Fibroblast of the aortic adventitia (primary cell): ENCODE data around the gene UBE2E2. TPM values are rescaled to one million over a fixed set of nuclear protein-coding genes. Genes with fewer than 3 reads are reported as not detected.

ENCODE experiments used
- DNase-seq: peaks from one replicate; pipeline ENCODE4 v3.0.0-alpha.2; 2010; ENCODE audit warnings: low read depth
- H3K4me3 ChIP-seq: 2 replicates; pipeline ENCODE4 v1.5.1; 2011; ENCODE audit warnings: low read depth, mild to moderate bottlenecking, control low read depth, low read length, moderate library complexity
- CTCF ChIP-seq: IDR thresholded peaks from 2 replicates; pipeline ENCODE4 v1.5.1; 2011; ENCODE audit warnings: mild to moderate bottlenecking, low read length, control low read depth, inconsistent platforms; ENCODE audit not compliant: insufficient read depth
- total RNA-seq: library from RNA; depleted of rRNA; stranded (reverse); fragments of >200 nt; gene quantifications from 2 replicates; pipeline ENCODE4 v1.2.3, GENCODE V29; 2012; ENCODE audit warnings: low replicate concordance

Gene UBE2E2
- total RNA-seq, 1 donor = 49.1 TPM

GRCh38 chr3:23189187-23189586 is 13.9 kb upstream of the UBE2E2 start:
- H3K4me3 ChIP-seq = no peak overlapping the region
- no peak for TF ChIP-seq CTCF
- DNase-seq = no peak

DNA sequence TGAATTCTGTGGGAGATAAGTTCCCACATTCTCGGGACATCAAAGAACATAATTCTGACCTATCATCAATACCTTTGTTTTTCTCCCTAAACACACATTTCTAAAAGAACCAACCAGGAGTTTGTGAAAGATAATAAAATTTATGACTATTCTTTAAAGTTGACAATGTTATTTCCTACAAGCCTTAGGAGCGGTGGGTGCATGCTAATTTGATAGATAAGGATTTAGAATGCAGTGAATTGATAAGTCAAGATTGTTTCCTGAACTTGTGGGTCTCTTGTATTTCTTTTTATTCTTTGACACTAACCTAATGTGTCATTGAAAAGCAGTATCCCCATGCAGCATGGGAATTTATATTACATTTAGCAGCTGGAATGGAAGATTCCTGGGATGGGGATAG is 10.3 kb upstream of the UBE2E2 start:
- no peak overlapping the region for H3K4me3 ChIP-seq
- no peak for DNase-seq
- no peak for TF ChIP-seq CTCF

DNA sequence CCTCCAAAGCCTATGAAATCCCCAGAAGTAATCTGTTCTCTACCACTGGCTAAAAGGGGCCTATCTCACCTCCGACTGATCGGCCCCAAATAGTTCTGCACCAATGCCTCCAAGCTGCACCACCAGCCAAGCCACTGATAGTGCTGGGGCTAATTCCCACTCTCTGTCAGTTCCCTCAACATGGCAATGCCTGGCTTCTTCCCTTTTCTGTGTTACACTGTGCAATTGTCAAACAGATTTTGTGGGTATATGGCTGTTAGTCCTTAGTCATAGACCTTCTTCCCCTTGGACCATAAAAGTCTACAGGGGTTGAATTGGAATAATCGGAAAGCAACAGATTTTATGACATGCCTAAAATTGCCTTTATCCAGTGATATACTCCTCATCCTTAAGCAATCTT is 9.3 kb upstream of the UBE2E2 start:
- no peak for TF ChIP-seq CTCF
- no peak overlapping the region for H3K4me3 ChIP-seq
- DNase-seq = no peak

DNA sequence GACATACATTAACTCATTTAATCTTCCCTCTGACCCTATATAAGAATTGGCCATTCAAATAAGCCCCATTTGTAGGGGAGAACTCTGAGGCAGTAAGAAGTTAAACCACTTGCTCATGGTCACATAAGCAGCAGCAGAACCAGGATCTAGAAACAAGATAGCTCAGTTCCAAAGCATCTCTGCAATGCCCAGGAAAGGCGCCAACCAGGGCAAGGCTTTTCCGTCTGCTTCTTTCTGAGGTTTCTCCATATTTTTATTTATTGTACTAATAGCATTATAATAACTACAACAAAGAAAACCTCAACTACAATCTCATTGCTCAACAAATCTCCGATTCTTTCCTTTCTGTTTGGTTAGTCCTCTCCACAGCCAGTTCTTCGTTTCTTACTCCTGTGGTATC is 4.3 kb upstream of the UBE2E2 start:
- H3K4me3 ChIP-seq = no peak overlapping the region
- peak; percentile 46 for DNase-seq
- TF ChIP-seq CTCF = no peak

DNA sequence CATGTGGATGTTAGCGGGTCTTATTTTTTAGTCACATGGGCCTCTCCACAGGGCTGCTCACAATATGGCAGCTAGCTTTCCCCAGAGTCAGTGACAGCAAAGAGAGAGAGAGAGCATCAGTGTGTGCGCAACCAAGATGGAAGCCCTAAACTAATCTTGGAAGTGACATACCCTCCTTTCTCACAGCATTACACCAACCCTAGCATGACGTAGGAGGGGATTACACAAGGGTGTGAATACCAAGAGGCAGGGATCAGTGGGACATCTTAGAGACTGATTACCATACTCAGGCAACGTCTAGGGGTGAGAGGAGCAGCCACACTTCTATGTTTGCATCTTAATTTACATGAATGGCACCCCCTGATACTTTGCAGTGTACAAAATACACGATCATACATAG is 3.5 kb upstream of the UBE2E2 start:
- no peak for TF ChIP-seq CTCF
- H3K4me3 ChIP-seq = no peak overlapping the region
- DNase-seq = no peak

DNA sequence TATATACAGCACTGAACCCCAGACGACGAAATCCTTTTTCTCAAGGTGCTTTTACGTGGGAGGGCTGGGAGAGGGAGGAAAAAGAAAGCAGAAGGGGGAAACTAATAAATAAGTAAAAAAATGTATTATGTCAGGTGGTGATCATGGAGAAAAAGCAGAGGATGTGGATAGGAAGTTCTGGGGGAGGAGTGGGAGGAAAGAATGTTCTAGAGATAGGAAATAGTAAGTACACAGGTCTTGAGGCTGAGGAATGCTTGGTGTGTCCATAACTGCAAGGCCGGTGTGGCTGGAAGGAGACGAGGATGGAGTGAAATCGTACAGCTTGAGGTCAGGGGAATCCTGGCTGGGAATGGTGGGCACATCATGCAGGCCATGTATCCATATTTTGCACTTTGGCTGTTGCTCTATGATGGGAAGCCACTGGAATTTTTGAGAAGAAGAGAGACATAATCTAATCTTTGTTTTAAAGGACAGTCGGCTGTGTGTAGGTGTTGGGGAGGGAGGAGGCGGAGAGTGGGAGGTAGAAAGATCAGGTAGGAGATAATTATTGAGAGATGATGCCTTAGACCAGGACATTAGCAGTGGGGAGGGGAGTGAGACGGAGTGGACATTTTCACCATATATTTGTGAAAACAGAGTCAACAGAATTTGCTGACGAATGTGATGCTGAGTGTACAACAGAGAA is 1.8 kb upstream of the UBE2E2 start:
- H3K4me3 ChIP-seq = no peak overlapping the region
- TF ChIP-seq CTCF = no peak
- no peak for DNase-seq
